Panc1 (cell line): ENCODE measurements around the gene CLEC4F. TPM values are rescaled to one million over a fixed set of nuclear protein-coding genes. Genes with fewer than 3 reads are reported as not detected.

Experiments
- ATAC-seq: fragments of 200-7000 bp; cut with Tn5 transposase; 2 replicates; pipeline ENCODE4 v1.9.1; 2020; ENCODE audit warnings: mild to moderate bottlenecking, moderate library complexity
- BruUV-seq: library from RNA; stranded (reverse); fragments of 400-500 nt; replicated peaks from 2 replicates; lab custom pipeline; 2021; lab: Mats Ljungman, UMichigan
- CTCF ChIA-PET: fragments of 300-600 bp; sonication (Branson Sonifier 250); formaldehyde crosslinking; loops from one replicate; lab custom pipeline; 2022; ENCODE audit warnings: antibody characterized with exemption; lab: Charles Lee
- POLR2A ChIA-PET: fragments of 300-600 bp; sonication (Branson Sonifier 250); formaldehyde crosslinking; loops from one replicate; lab custom pipeline; 2022; ENCODE audit warnings: antibody characterized with exemption; lab: Charles Lee
- DNase-seq: peaks from one replicate; pipeline ENCODE4 v3.0.0-alpha.2; 2010; ENCODE audit warnings: low read depth, low spot score
- H3K27ac ChIP-seq: 2 replicates; pipeline ENCODE4 v1.5.1; 2011; ENCODE audit warnings: mild to moderate bottlenecking, low read length, inconsistent platforms
- H3K27me3 ChIP-seq: fragments of 200-500 bp; sonication (Bioruptor generic); 2 replicates; pipeline ENCODE4 v1.6.0; 2014; ENCODE audit warnings: low read length, inconsistent platforms; ENCODE audit not compliant: control insufficient read depth, insufficient read depth
- H3K36me3 ChIP-seq: fragments of 200-500 bp; sonication (Bioruptor generic); 2 replicates; pipeline ENCODE4 v1.5.1; 2014; ENCODE audit warnings: inconsistent platforms, mild to moderate bottlenecking, low read length, moderate library complexity; ENCODE audit not compliant: control insufficient read depth, insufficient read depth
- H3K4me1 ChIP-seq: 2 replicates; pipeline ENCODE4 v1.5.1; 2011; ENCODE audit warnings: inconsistent platforms, mild to moderate bottlenecking, low read length, moderate library complexity; ENCODE audit not compliant: control insufficient read depth, insufficient read depth
- H3K4me3 ChIP-seq, 2 experiments: 2 replicates each; pipeline ENCODE4 v1.5.1; 2011 to 2012; ENCODE audit warnings: low read depth in 2 of 2, low read length in 2 of 2, mild to moderate bottlenecking in 2 of 2, inconsistent platforms in 1 of 2, moderate library complexity in 1 of 2
- H3K9me3 ChIP-seq: fragments of 200-500 bp; sonication (Bioruptor generic); 2 replicates; pipeline ENCODE4 v1.5.1; 2014; ENCODE audit warnings: low read depth, mild to moderate bottlenecking, inconsistent platforms, low read length, moderate library complexity; ENCODE audit not compliant: control insufficient read depth, insufficient read depth
- CTCF ChIP-seq: fragments of 450-650 bp; IDR thresholded peaks from 2 replicates; pipeline ENCODE4 v1.5.1; 2017; ENCODE audit warnings: mild to moderate bottlenecking
- POLR2AphosphoS5 ChIP-seq: IDR thresholded peaks from 2 replicates; pipeline ENCODE4 v1.6.1; 2012; ENCODE audit warnings: mild to moderate bottlenecking, low read depth, low read length, moderate library complexity
- REST ChIP-seq, 2 experiments: IDR thresholded peaks; 2 replicates each; pipeline ENCODE4 v1.6.1; 2011 to 2012; ENCODE audit warnings: low read depth in 2 of 2, control low read depth in 1 of 2, low read length in 1 of 2, mild to moderate bottlenecking in 1 of 2, moderate library complexity in 1 of 2; ENCODE audit not compliant: insufficient read depth in 1 of 2
- SIN3A ChIP-seq: IDR thresholded peaks from 2 replicates; pipeline ENCODE4 v1.6.1; 2012; ENCODE audit warnings: low read depth, mild to moderate bottlenecking, low read length, moderate library complexity, borderline replicate concordance; ENCODE audit not compliant: insufficient read depth
- TCF7L2 ChIP-seq: IDR thresholded peaks from 2 replicates; pipeline ENCODE4 v1.6.1; 2011; ENCODE audit warnings: mild to moderate bottlenecking, low read depth, low read length, inconsistent platforms
- in situ Hi-C: cut with HindIII; loops from 2 replicates; pipeline ENCODE4 v1.10.0; 2016; ENCODE audit warnings: low sequenced_read_pairs, low pct_unique_long_range_greater_than_20kb
- intact Hi-C: fragments of 100-400 bp; cut with micrococcal nuclease; formaldehyde crosslinking; loops from one replicate; pipeline ENCODE4 v1.10.0; 2022; ENCODE audit not compliant: unreplicated experiment
- total RNA-seq: library from RNA; stranded (reverse); gene quantifications from one replicate; pipeline ENCODE4 v1.2.1, GENCODE V29; 2021; ENCODE audit not compliant: unreplicated experiment

CLEC4F gene
- total RNA-seq, 1 experiment from 2014 or later, result not detected

- Histone ChIP-seq H3K4me3 (no peak overlapping the region), H3K27me3 (peaks cover 9% of the 10 kb centered on the region; the same call in 1 of the 2 replicates), H3K4me1 (no peaks in the 10 kb centered on the region), H3K27ac (no peak overlapping the region), H3K9me3 (no peaks in the 10 kb centered on the region), H3K36me3 (no peaks in the 10 kb centered on the region)
- in situ Hi-C loops, result no loop called here
- DNase-seq (no peak), ATAC-seq (no peak)
- intact Hi-C loops, result no loop called here
- no peak for TF ChIP-seq SIN3A
- TF ChIP-seq CTCF, result no peak
- no peak for TF ChIP-seq TCF7L2
- TF ChIP-seq REST (IDR thresholded peaks at IDR 0.05; ENCODE audit: insufficient read depth in 1 of 2, low read depth in 2 of 2, low read length in 1 of 2), result no peak
- no peak for TF ChIP-seq POLR2AphosphoS5
- ChIA-PET CTCF (no interaction called here), POLR2A (no interaction called here)
- no TSS peak for BruUV-seq
Observed at GRCh38 chr2:70807102-70807827, 13.1 kb downstream of the CLEC4F start.

GRCh38 chr2:70806620-70807019 is 13.8 kb downstream of the CLEC4F start:
- Histone ChIP-seq H3K27me3 (peaks cover 9% of the 10 kb centered on the region; the same call in 1 of the 2 replicates), H3K9me3 (no peaks in the 10 kb centered on the region), H3K4me3 (no peak overlapping the region), H3K27ac (no peak overlapping the region), H3K4me1 (no peaks in the 10 kb centered on the region), H3K36me3 (no peaks in the 10 kb centered on the region)
- ATAC-seq (no peak), DNase-seq (no peak)
- intact Hi-C loops (no loop called here), in situ Hi-C loops (no loop called here)
- ChIA-PET POLR2A (no interaction called here), CTCF (no interaction called here)
- TF ChIP-seq TCF7L2 (no peak), POLR2AphosphoS5 (no peak), CTCF (no peak), REST (IDR thresholded peaks at IDR 0.05; ENCODE audit: insufficient read depth in 1 of 2, low read depth in 2 of 2, low read length in 1 of 2) (no peak), SIN3A (no peak)
- BruUV-seq, result no TSS peak
